Measurements from ENCODE around the gene MTF2.

Gene MTF2

GRCh38 chr1:93177991-93178390 lies 98.9 kb downstream of the MTF2 start:
- Histone ChIP-seq H3K36me3 (ENCODE audit: control insufficient read depth in 1 of 2, insufficient read depth in 2 of 2, low read length in 2 of 2) (no peaks in the 10 kb centered on the region), H3K27me3 (ENCODE audit: control insufficient read depth in 1 of 2, insufficient read depth in 2 of 2, low read length in 2 of 2) (no peaks in the 10 kb centered on the region), H3K4me3 (ENCODE audit: low read depth in 1 of 2, low read length in 2 of 2) (peak overlapping the region; percentile 93 to 99), H3K4me1 (ENCODE audit: control insufficient read depth in 1 of 2, insufficient read depth in 2 of 2, low read length in 2 of 2) (peaks cover 17 to 25% of the 10 kb centered on the region in 2 donors), H3K9ac (ENCODE audit: low read depth in 1 of 2, low read length in 2 of 2) (peak overlapping the region in 1 of 2 donors; percentile 11), H3K27ac (ENCODE audit: low read depth, low read length) (no peak overlapping the region), H3K9me3 (ENCODE audit: control insufficient read depth in 1 of 2, low read length in 2 of 2) (no peaks in the 10 kb centered on the region)

- H3K9ac ChIP-seq (ENCODE audit: low read depth in 1 of 2, low read length in 2 of 2), result peak overlapping the region; percentile 11 to 45
- peak overlapping the region; percentile 93 to 99 for H3K4me3 ChIP-seq (ENCODE audit: low read depth in 1 of 2, low read length in 2 of 2)
These were observed 99.3 kb downstream of the MTF2 start for GRCh38 chr1:93178418-93178817.

GRCh38 chr1:93179886-93180722 lies 101.0 kb downstream of the MTF2 start, which contains the start of gene TMED5:
Gene TMED5, minus strand, starts transcription at chr1:93180413. Its CDS starts 171 bp downstream, at chr1:93180242.
- Histone ChIP-seq H3K27ac (ENCODE audit: low read depth, low read length) (peak within 1 kb of the TSS; percentile 99), H3K9me3 (ENCODE audit: control insufficient read depth in 1 of 2, low read length in 2 of 2) (no peaks in the 10 kb centered on the region), H3K27me3 (ENCODE audit: control insufficient read depth in 1 of 2, insufficient read depth in 2 of 2, low read length in 2 of 2) (no peaks in the 10 kb centered on the region), H3K4me1 (ENCODE audit: control insufficient read depth in 1 of 2, insufficient read depth in 2 of 2, low read length in 2 of 2) (peaks cover 17 to 25% of the 10 kb centered on the region in 2 donors), H3K9ac (ENCODE audit: low read depth in 1 of 2, low read length in 2 of 2) (peak within 1 kb of the TSS; percentile 98 to 100), H3K36me3 (ENCODE audit: control insufficient read depth in 1 of 2, insufficient read depth in 2 of 2, low read length in 2 of 2) (no peaks in the 10 kb centered on the region), H3K4me3 (ENCODE audit: low read depth in 1 of 2, low read length in 2 of 2) (peak within 1 kb of the TSS; percentile 93 to 99)

More at GRCh38 chr1:93178418-93178817, 99.3 kb downstream of the MTF2 start:
- Histone ChIP-seq H3K27ac (ENCODE audit: low read depth, low read length) (no peak overlapping the region), H3K4me1 (ENCODE audit: control insufficient read depth in 1 of 2, insufficient read depth in 2 of 2, low read length in 2 of 2) (peaks cover 17 to 25% of the 10 kb centered on the region in 2 donors), H3K36me3 (ENCODE audit: control insufficient read depth in 1 of 2, insufficient read depth in 2 of 2, low read length in 2 of 2) (no peaks in the 10 kb centered on the region), H3K27me3 (ENCODE audit: control insufficient read depth in 1 of 2, insufficient read depth in 2 of 2, low read length in 2 of 2) (no peaks in the 10 kb centered on the region), H3K9me3 (ENCODE audit: control insufficient read depth in 1 of 2, low read length in 2 of 2) (no peaks in the 10 kb centered on the region)

GRCh38 chr1:93180723-93181613 lies 101.9 kb downstream of the MTF2 start, which contains the start of gene CCDC18:
Gene CCDC18, plus strand, starts transcription at chr1:93180724. Its CDS starts 2,638 bp downstream, at chr1:93183362.
- no peaks in the 10 kb centered on the region for H3K36me3 ChIP-seq (ENCODE audit: control insufficient read depth in 1 of 2, insufficient read depth in 2 of 2, low read length in 2 of 2)
- peak within 1 kb of the TSS; percentile 99 for H3K27ac ChIP-seq (ENCODE audit: low read depth, low read length)
- no peaks in the 10 kb centered on the region for H3K9me3 ChIP-seq (ENCODE audit: control insufficient read depth in 1 of 2, low read length in 2 of 2)
- H3K4me3 ChIP-seq (ENCODE audit: low read depth in 1 of 2, low read length in 2 of 2), result peak within 1 kb of the TSS; percentile 93 to 99
- no peaks in the 10 kb centered on the region for H3K27me3 ChIP-seq (ENCODE audit: control insufficient read depth in 1 of 2, insufficient read depth in 2 of 2, low read length in 2 of 2)
- peaks cover 17 to 25% of the 10 kb centered on the region in 2 donors for H3K4me1 ChIP-seq (ENCODE audit: control insufficient read depth in 1 of 2, insufficient read depth in 2 of 2, low read length in 2 of 2)
- H3K9ac ChIP-seq (ENCODE audit: low read depth in 1 of 2, low read length in 2 of 2), result peak within 1 kb of the TSS; percentile 98 to 100

- Histone ChIP-seq H3K4me3 (ENCODE audit: low read depth in 1 of 2, low read length in 2 of 2) (no peak overlapping the region), H3K36me3 (ENCODE audit: control insufficient read depth in 1 of 2, insufficient read depth in 2 of 2, low read length in 2 of 2) (no peaks in the 10 kb centered on the region), H3K27me3 (ENCODE audit: control insufficient read depth in 1 of 2, insufficient read depth in 2 of 2, low read length in 2 of 2) (no peaks in the 10 kb centered on the region), H3K4me1 (ENCODE audit: control insufficient read depth in 1 of 2, insufficient read depth in 2 of 2, low read length in 2 of 2) (no peaks in the 10 kb centered on the region), H3K9ac (ENCODE audit: low read depth in 1 of 2, low read length in 2 of 2) (no peak overlapping the region), H3K27ac (ENCODE audit: low read depth, low read length) (no peak overlapping the region), H3K9me3 (ENCODE audit: control insufficient read depth in 1 of 2, low read length in 2 of 2) (no peaks in the 10 kb centered on the region)
These were observed 107.6 kb downstream of the MTF2 start for GRCh38 chr1:93186667-93187066.
